Measurements from ENCODE around the gene GPR18. TPM values are rescaled to one million over a fixed set of nuclear protein-coding genes. Genes with fewer than 3 reads are reported as not detected.

GPR18 gene
- polyA plus RNA-seq, 1 donor (not counting 4 experiments of a cell fraction or from before 2014, with no cell fraction given): not detected

- Histone ChIP-seq H3K27me3 (ENCODE audit: control insufficient read depth, extremely low read depth, insufficient read depth, low read length) (no peaks in the 10 kb centered on the region), H3K9me3 (ENCODE audit: control insufficient read depth, low read depth, low read length) (no peaks in the 10 kb centered on the region), H3K4me3 (ENCODE audit: control insufficient read depth in 2 of 3, extremely low read depth in 1 of 3, insufficient read depth in 2 of 3, low read depth in 1 of 3, low read length in 3 of 3) (no peak overlapping the region), H3K9me1 (ENCODE audit: control insufficient read depth, extremely low read depth, insufficient read depth, low read length) (no peaks in the 10 kb centered on the region), H3K27ac (ENCODE audit: control insufficient read depth, insufficient read depth, low read length) (no peak overlapping the region), H3K4me2 (ENCODE audit: control insufficient read depth, extremely low read depth, insufficient read depth, low read depth, low read length) (no peak overlapping the region), H3K36me3 (ENCODE audit: control insufficient read depth in 2 of 2, extremely low read depth in 1 of 2, insufficient read depth in 2 of 2, low read length in 2 of 2) (peaks cover 3 to 5% of the 10 kb centered on the region in 2 experiments), H3K9ac (ENCODE audit: control insufficient read depth, extremely low read depth, insufficient read depth, low read length) (no peak overlapping the region), H2AFZ (ENCODE audit: control insufficient read depth, low read length) (no peak overlapping the region), H3K79me2 (ENCODE audit: control insufficient read depth, insufficient read depth, low read length) (peaks cover 5% of the 10 kb centered on the region), H3K4me1 (ENCODE audit: control insufficient read depth, extremely low read depth, insufficient read depth, low read length) (no peaks in the 10 kb centered on the region), H4K20me1 (ENCODE audit: control insufficient read depth, extremely low read depth, insufficient read depth, low read length) (no peaks in the 10 kb centered on the region)
- dilution Hi-C loops (cut with MboI; ENCODE audit: extremely low pct_ligation_motif_present, low sequenced_read_pairs): loop anchor here (10.0 kb wide), 1 partner anchor 89 kb away; no protein-coding TSS in a partner anchor
- FAIRE-seq (no peak), DNase-seq (ENCODE audit: low read depth, low spot score) (no peak)
- TF ChIP-seq CTCF (optimal IDR thresholded peaks at IDR 0.05 in 1 of 3, IDR thresholded peaks at IDR 0.05 in 1 of 3, conservative IDR thresholded peaks at IDR 0.05 in 1 of 3; ENCODE audit: extremely low read depth in 1 of 3, insufficient read depth in 2 of 3, low read length in 3 of 3) (no peak), EZH2 (IDR thresholded peaks at IDR 0.05; ENCODE audit: low read length) (no peak)
Observed at GRCh38 chr13:99264051-99264450, 5.9 kb upstream of the GPR18 start.

- Histone ChIP-seq H3K4me2 (ENCODE audit: control insufficient read depth, extremely low read depth, insufficient read depth, low read depth, low read length) (no peak overlapping the region), H3K27me3 (ENCODE audit: control insufficient read depth, extremely low read depth, insufficient read depth, low read length) (no peaks in the 10 kb centered on the region), H3K27ac (ENCODE audit: control insufficient read depth, insufficient read depth, low read length) (no peak overlapping the region), H3K4me1 (ENCODE audit: control insufficient read depth, extremely low read depth, insufficient read depth, low read length) (no peaks in the 10 kb centered on the region), H4K20me1 (ENCODE audit: control insufficient read depth, extremely low read depth, insufficient read depth, low read length) (no peaks in the 10 kb centered on the region), H3K9me1 (ENCODE audit: control insufficient read depth, extremely low read depth, insufficient read depth, low read length) (no peaks in the 10 kb centered on the region), H3K36me3 (ENCODE audit: control insufficient read depth in 2 of 2, extremely low read depth in 1 of 2, insufficient read depth in 2 of 2, low read length in 2 of 2) (peaks cover 3 to 5% of the 10 kb centered on the region in 2 experiments), H3K4me3 (ENCODE audit: control insufficient read depth in 2 of 3, extremely low read depth in 1 of 3, insufficient read depth in 2 of 3, low read depth in 1 of 3, low read length in 3 of 3) (no peak overlapping the region), H2AFZ (ENCODE audit: control insufficient read depth, low read length) (no peak overlapping the region), H3K79me2 (ENCODE audit: control insufficient read depth, insufficient read depth, low read length) (peaks cover 5% of the 10 kb centered on the region), H3K9me3 (ENCODE audit: control insufficient read depth, low read depth, low read length) (no peaks in the 10 kb centered on the region), H3K9ac (ENCODE audit: control insufficient read depth, extremely low read depth, insufficient read depth, low read length) (no peak overlapping the region)
- TF ChIP-seq CTCF (optimal IDR thresholded peaks at IDR 0.05 in 1 of 3, IDR thresholded peaks at IDR 0.05 in 1 of 3, conservative IDR thresholded peaks at IDR 0.05 in 1 of 3; ENCODE audit: extremely low read depth in 1 of 3, insufficient read depth in 2 of 3, low read length in 3 of 3) (no peak), EZH2 (IDR thresholded peaks at IDR 0.05; ENCODE audit: low read length) (no peak)
- DNase-seq (ENCODE audit: low read depth, low spot score) (no peak), FAIRE-seq (no peak)
- dilution Hi-C loops (cut with MboI; ENCODE audit: extremely low pct_ligation_motif_present, low sequenced_read_pairs): loop anchor here (10.0 kb wide), 1 partner anchor 88 kb away; no protein-coding TSS in a partner anchor
Observed at GRCh38 chr13:99263126-99263785, 5.1 kb upstream of the GPR18 start.

All from keratinocyte (primary cell).